Neural progenitor cell (in vitro differentiated cells): Measurements from ENCODE around the gene RTRAF. TPM values are rescaled to one million over a fixed set of nuclear protein-coding genes. Genes with fewer than 3 reads are reported as not detected.

Source experiments
- DNase-seq: peaks from one replicate; pipeline ENCODE4 v3.0.0-alpha.2; 2016; ENCODE audit warnings: low spot score
- H2AFZ ChIP-seq: fragments of 200-600 bp; sonication (generic); replicated peaks from 2 replicates; pipeline ENCODE4 v1.6.1; 2016; ENCODE audit warnings: antibody characterized with exemption
- H3F3A ChIP-seq: fragments of 200-600 bp; sonication (generic); 2 replicates; pipeline ENCODE4 v1.6.1; 2016; ENCODE audit warnings: antibody characterized with exemption, low read depth
- H3K27ac ChIP-seq: fragments of 200-600 bp; sonication (generic); 2 replicates; pipeline ENCODE4 v1.5.1; 2016; ENCODE audit warnings: mild to moderate bottlenecking
- H3K27me3 ChIP-seq: fragments of 200-600 bp; sonication (generic); 2 replicates; pipeline ENCODE4 v1.6.1; 2016; ENCODE audit warnings: mild to moderate bottlenecking, moderate library complexity
- H3K36me3 ChIP-seq: fragments of 200-600 bp; sonication (generic); 2 replicates; pipeline ENCODE4 v1.5.1; 2016
- H3K4me1 ChIP-seq: fragments of 200-600 bp; sonication (generic); 2 replicates; pipeline ENCODE4 v1.6.1; 2016; ENCODE audit warnings: mixed run types
- H3K4me2 ChIP-seq: fragments of 200-600 bp; sonication (generic); 2 replicates; pipeline ENCODE4 v1.6.1; 2016
- H3K4me3 ChIP-seq: fragments of 200-600 bp; sonication (generic); 2 replicates; pipeline ENCODE4 v1.5.1; 2016
- H3K79me2 ChIP-seq: fragments of 200-600 bp; sonication (generic); 2 replicates; pipeline ENCODE4 v1.6.1; 2016; ENCODE audit warnings: low read depth
- H3K9ac ChIP-seq: fragments of 200-600 bp; sonication (generic); 2 replicates; pipeline ENCODE4 v1.6.1; 2016
- H3K9me3 ChIP-seq: fragments of 200-600 bp; sonication (generic); 2 replicates; pipeline ENCODE4 v1.5.1; 2016; ENCODE audit warnings: low read depth
- H4K20me1 ChIP-seq: fragments of 200-600 bp; sonication (generic); 2 replicates; pipeline ENCODE4 v1.6.1; 2016; ENCODE audit warnings: low read depth
- H3K27ac Mint-ChIP-seq: 3 replicates; pipeline ENCODE4 v1.8.0; 2021; ENCODE audit warnings: mixed read lengths
- H3K27me3 Mint-ChIP-seq: 2 replicates; pipeline ENCODE4 v1.8.0; 2022; ENCODE audit warnings: low read depth, mild to moderate bottlenecking, inconsistent platforms, moderate library complexity, mixed read lengths; ENCODE audit not compliant: insufficient read depth
- H3K36me3 Mint-ChIP-seq: 3 replicates; pipeline ENCODE4 v1.8.0; 2021; ENCODE audit warnings: mixed read lengths
- H3K4me1 Mint-ChIP-seq: 3 replicates; pipeline ENCODE4 v1.8.0; 2021; ENCODE audit warnings: mixed read lengths
- H3K4me3 Mint-ChIP-seq: 3 replicates; pipeline ENCODE4 v1.8.0; 2021; ENCODE audit warnings: mild to moderate bottlenecking, moderate library complexity, mixed read lengths
- H3K9me3 Mint-ChIP-seq: 3 replicates; pipeline ENCODE4 v1.8.0; 2020; ENCODE audit warnings: mixed read lengths
- EZH2 ChIP-seq: fragments of 200-600 bp; sonication (generic); IDR thresholded peaks from 2 replicates; pipeline ENCODE4 v1.6.1; 2017; ENCODE audit warnings: antibody characterized with exemption, mild to moderate bottlenecking, moderate library complexity
- EZH2phosphoT487 ChIP-seq: fragments of 200-600 bp; sonication (generic); IDR thresholded peaks from 2 replicates; pipeline ENCODE4 v1.6.1; 2017; ENCODE audit warnings: antibody characterized with exemption
- total RNA-seq: library from RNA; depleted of rRNA; stranded (reverse); fragments of >200 nt; gene quantifications from 2 replicates; pipeline ENCODE4 v1.2.3, GENCODE V29; 2015; ENCODE audit warnings: low replicate concordance
- TF ChIP-seq, protein P1 (sequence below): fragments of 200-600 bp; sonication (generic); IDR thresholded peaks from 2 replicates; pipeline ENCODE4 v1.5.1; 2017; ENCODE audit warnings: antibody characterized with exemption, mild to moderate bottlenecking

Gene RTRAF
- total RNA-seq, 1 donor from 2014 or later, result 414 TPM

DNA sequence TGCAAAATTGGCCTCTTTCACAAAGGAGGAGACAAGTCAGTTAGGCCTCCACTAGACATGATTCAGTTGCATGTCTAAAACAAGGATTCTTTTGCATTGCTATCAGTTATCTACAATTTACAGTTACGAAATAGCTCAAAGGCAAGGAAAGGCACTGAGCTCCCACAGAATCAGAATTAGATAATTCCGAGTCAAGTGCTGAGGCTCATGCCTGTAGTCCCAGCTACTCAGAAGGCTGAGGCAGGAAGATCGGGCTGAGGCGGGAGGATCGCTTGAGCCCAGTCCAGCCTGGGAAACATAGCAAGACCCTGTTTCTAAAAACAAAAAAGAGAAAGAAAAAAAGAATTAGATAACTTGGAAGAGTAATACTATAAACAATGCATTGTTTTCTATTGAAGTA, 12.3 kb upstream of the RTRAF start:
- TF ChIP-seq, protein P1, sequence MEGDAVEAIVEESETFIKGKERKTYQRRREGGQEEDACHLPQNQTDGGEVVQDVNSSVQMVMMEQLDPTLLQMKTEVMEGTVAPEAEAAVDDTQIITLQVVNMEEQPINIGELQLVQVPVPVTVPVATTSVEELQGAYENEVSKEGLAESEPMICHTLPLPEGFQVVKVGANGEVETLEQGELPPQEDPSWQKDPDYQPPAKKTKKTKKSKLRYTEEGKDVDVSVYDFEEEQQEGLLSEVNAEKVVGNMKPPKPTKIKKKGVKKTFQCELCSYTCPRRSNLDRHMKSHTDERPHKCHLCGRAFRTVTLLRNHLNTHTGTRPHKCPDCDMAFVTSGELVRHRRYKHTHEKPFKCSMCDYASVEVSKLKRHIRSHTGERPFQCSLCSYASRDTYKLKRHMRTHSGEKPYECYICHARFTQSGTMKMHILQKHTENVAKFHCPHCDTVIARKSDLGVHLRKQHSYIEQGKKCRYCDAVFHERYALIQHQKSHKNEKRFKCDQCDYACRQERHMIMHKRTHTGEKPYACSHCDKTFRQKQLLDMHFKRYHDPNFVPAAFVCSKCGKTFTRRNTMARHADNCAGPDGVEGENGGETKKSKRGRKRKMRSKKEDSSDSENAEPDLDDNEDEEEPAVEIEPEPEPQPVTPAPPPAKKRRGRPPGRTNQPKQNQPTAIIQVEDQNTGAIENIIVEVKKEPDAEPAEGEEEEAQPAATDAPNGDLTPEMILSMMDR, result no peak
- TF ChIP-seq EZH2, result no peak
- TF ChIP-seq EZH2phosphoT487, result no peak
- Histone ChIP-seq H3K36me3 (no peaks in the 10 kb centered on the region), H3K9ac (no peak overlapping the region), H4K20me1 (no peaks in the 10 kb centered on the region), H3K4me1 (peaks cover 7% of the 10 kb centered on the region), H3K27me3 (no peaks in the 10 kb centered on the region), H3K27ac (no peak overlapping the region), H3K79me2 (no peaks in the 10 kb centered on the region), H3F3A (no peaks in the 10 kb centered on the region), H2AFZ (no peak overlapping the region), H3K9me3 (no peaks in the 10 kb centered on the region), H3K4me3 (no peak overlapping the region), H3K4me2 (no peak overlapping the region)
- no peaks in the 10 kb centered on the region for H3K4me1 Mint-ChIP-seq
- no peaks in the 10 kb centered on the region for H3K36me3 Mint-ChIP-seq
- no peak overlapping the region for H3K27ac Mint-ChIP-seq
- peaks cover 13% of the 10 kb centered on the region for H3K27me3 Mint-ChIP-seq
- no peaks in the 10 kb centered on the region for H3K9me3 Mint-ChIP-seq
- no peak overlapping the region for H3K4me3 Mint-ChIP-seq
- no peak for DNase-seq

DNA sequence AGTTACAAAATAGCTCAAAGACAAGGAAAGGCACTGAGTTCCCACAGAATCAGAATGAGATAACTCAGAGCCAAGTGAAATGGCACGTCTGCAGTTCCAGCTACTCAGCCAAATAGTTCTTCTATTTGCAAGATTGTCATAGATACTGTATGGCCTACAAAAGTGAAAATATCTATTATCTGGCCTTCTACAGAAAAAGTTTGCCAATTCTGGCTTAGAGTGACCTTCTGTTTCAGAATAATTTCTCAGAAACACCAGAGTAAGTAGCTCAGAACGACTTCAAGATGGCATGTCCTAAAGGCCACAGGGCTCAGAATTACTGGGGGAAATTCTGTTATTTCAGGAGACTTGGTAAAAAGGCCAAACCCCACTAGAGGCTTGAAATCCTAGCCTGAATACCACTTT, 10.7 kb upstream of the RTRAF start:
- H3K9me3 Mint-ChIP-seq, result no peaks in the 10 kb centered on the region
- H3K27ac Mint-ChIP-seq, result no peak overlapping the region
- H3K4me1 Mint-ChIP-seq, result no peaks in the 10 kb centered on the region

DNA sequence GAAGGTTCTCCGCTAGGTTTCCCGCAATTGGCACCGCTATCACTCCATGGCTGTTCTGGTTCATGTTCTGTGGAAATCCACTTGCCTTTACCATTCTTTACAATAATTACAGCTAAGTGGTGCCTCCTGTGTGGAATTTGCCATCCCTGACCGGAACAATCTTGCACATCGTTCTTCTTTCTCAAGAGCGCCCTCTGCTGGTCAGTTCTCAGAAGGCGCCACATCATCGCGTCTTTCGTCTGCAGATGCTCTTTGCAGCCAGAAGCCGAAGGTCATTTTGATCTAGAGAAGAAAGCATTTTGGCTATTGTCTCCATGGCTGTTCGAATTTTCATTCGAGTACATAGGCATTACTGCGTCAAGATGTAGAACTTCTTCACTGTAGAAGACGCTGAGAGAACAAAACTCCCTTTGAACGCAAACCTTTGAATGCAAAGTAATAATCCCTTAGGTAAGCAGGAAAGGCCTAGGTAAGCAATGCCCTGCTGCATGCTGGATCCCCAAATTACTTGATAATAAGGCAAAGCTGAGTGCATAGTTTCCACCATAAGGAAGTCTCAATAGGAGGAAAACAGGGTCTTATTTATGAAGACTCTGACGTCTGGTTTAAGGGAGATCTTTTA, 10.1 kb upstream of the RTRAF start:
- no peak overlapping the region for H3K4me3 ChIP-seq
- no peaks in the 10 kb centered on the region for H3K36me3 ChIP-seq
- peak; percentile 86 for DNase-seq
- H3K27me3 ChIP-seq, result no peaks in the 10 kb centered on the region
- H3K36me3 Mint-ChIP-seq, result no peaks in the 10 kb centered on the region
- no peaks in the 10 kb centered on the region for H3F3A ChIP-seq
- H3K27ac Mint-ChIP-seq, result no peak overlapping the region
- peak overlapping the region; percentile 1 for H2AFZ ChIP-seq
- no peak overlapping the region for H3K9ac ChIP-seq
- TF ChIP-seq EZH2phosphoT487, result no peak
- TF ChIP-seq, protein P1, result peak; percentile 98
- H3K9me3 Mint-ChIP-seq, result no peaks in the 10 kb centered on the region
- H3K27ac ChIP-seq, result no peak overlapping the region
- H3K4me3 Mint-ChIP-seq, result peak overlapping the region; percentile 27
- H3K79me2 ChIP-seq, result no peaks in the 10 kb centered on the region
- no peaks in the 10 kb centered on the region for H4K20me1 ChIP-seq
- peaks cover 10% of the 10 kb centered on the region for H3K27me3 Mint-ChIP-seq
- H3K4me2 ChIP-seq, result no peak overlapping the region
- peaks cover 7% of the 10 kb centered on the region for H3K4me1 ChIP-seq
- H3K9me3 ChIP-seq, result no peaks in the 10 kb centered on the region
- no peaks in the 10 kb centered on the region for H3K4me1 Mint-ChIP-seq

More for the DNA sequence above, 10.7 kb upstream of the RTRAF start:
- Histone ChIP-seq H3K4me3 (no peak overlapping the region), H4K20me1 (no peaks in the 10 kb centered on the region), H3K36me3 (no peaks in the 10 kb centered on the region), H3K4me2 (no peak overlapping the region), H3F3A (no peaks in the 10 kb centered on the region), H3K79me2 (no peaks in the 10 kb centered on the region), H2AFZ (no peak overlapping the region), H3K9ac (no peak overlapping the region), H3K27ac (no peak overlapping the region), H3K4me1 (peaks cover 7% of the 10 kb centered on the region), H3K9me3 (no peaks in the 10 kb centered on the region), H3K27me3 (no peaks in the 10 kb centered on the region)
- Mint-ChIP-seq H3K36me3 (no peaks in the 10 kb centered on the region), H3K4me3 (no peak overlapping the region), H3K27me3 (peaks cover 10% of the 10 kb centered on the region)
- no peak for DNase-seq
- TF ChIP-seq EZH2 (no peak), EZH2phosphoT487 (no peak)
- TF ChIP-seq, protein P1, result no peak
